Lung (tissue), 12 donors: ENCODE results near the gene OMA1. TPM values are rescaled to one million over a fixed set of nuclear protein-coding genes. Genes with fewer than 3 reads are reported as not detected.
A peak's percentile ranks its signal among the peaks of the same experiment; 100 is the strongest.

Source experiments
- ATAC-seq: fragments of 200-7000 bp; cut with Tn5 transposase; one replicate; pipeline ENCODE4 v1.9.1; 2020; ENCODE audit warnings: moderate number of reproducible peaks; ENCODE audit not compliant: insufficient read depth, low FRiP score
- DNase-seq, 3 donors: peaks; one replicate each; pipeline ENCODE4 v3.0.0-alpha.2; 2013 to 2017
- H3K27ac ChIP-seq, 2 donors: one replicate each; pipeline ENCODE4 v1.5.1; 2013; ENCODE audit warnings: mild to moderate bottlenecking in 2 of 2, moderate library complexity in 2 of 2, control low read depth in 1 of 2, inconsistent platforms in 1 of 2, low read depth in 1 of 2, low read length in 1 of 2
- H3K27me3 ChIP-seq, 3 donors: one replicate each; pipeline ENCODE4 v1.5.1; 2013; ENCODE audit warnings: low read length in 2 of 3; ENCODE audit not compliant: control insufficient read depth in 3 of 3, insufficient read depth in 3 of 3
- H3K36me3 ChIP-seq, 4 donors: one replicate each; pipeline ENCODE4 v1.5.1; 2013; ENCODE audit warnings: low read length in 4 of 4, mild to moderate bottlenecking in 1 of 4, moderate library complexity in 1 of 4; ENCODE audit not compliant: control insufficient read depth in 4 of 4, insufficient read depth in 4 of 4
- H3K4me1 ChIP-seq, 5 donors: one replicate each; pipeline ENCODE4 v1.5.1; 2013; ENCODE audit warnings: low read length in 5 of 5, mild to moderate bottlenecking in 2 of 5, moderate library complexity in 1 of 5; ENCODE audit not compliant: control insufficient read depth in 5 of 5, insufficient read depth in 5 of 5
- H3K4me3 ChIP-seq: one replicate; pipeline ENCODE4 v1.5.1; 2013; ENCODE audit warnings: mild to moderate bottlenecking, control low read depth, moderate library complexity
- H3K9ac ChIP-seq, 2 donors: one replicate each; pipeline ENCODE4 v1.5.1; 2013; ENCODE audit warnings: low read length in 2 of 2, control low read depth in 1 of 2; ENCODE audit not compliant: insufficient read depth in 1 of 2
- H3K9me3 ChIP-seq, 4 donors: one replicate each; pipeline ENCODE4 v1.5.1; 2013; ENCODE audit warnings: low read length in 3 of 4, mild to moderate bottlenecking in 1 of 4, moderate library complexity in 1 of 4; ENCODE audit not compliant: control insufficient read depth in 4 of 4, insufficient read depth in 3 of 4
- CTCF ChIP-seq: IDR thresholded peaks from 2 replicates; pipeline ENCODE4 v1.5.1; 2012; ENCODE audit warnings: mild to moderate bottlenecking; ENCODE audit errors: control extremely low read depth, extremely low read depth
- WGBS, 2 donors: extraction: QIAGEN DNeasy Blood & Tissue Kit; methylation state at CpG; one replicate each; pipeline ENCODE4 v1.1.7; 2013; 5-methylcytosine and 5-hydroxymethylcytosine counted together
- polyA plus RNA-seq, 2 donors: library from polyadenylated mRNA; stranded (reverse); fragments of 200-250 nt; gene quantifications; one replicate each; pipeline ENCODE4 v1.2.1, GENCODE V29; 2013
- total RNA-seq, 2 donors: library from RNA; depleted of rRNA in 1 of 2; stranded (reverse); fragments of >200 nt in 1 of 2; gene quantifications; one replicate each; pipeline ENCODE4 v1.2.1, GENCODE V29; 2014 to 2021
- donor health status: control.
- donor health status: control.
- donor health status: Bipolar disorder and iron deficiency.
- donor health status: healthy.
- donor health status: DM: yes; HTN: yes; CAD: no.

OMA1 gene
- total and polyA plus RNA-seq, 4 donors: 13.2 to 52.1 (median 23.3) TPM

DNA sequence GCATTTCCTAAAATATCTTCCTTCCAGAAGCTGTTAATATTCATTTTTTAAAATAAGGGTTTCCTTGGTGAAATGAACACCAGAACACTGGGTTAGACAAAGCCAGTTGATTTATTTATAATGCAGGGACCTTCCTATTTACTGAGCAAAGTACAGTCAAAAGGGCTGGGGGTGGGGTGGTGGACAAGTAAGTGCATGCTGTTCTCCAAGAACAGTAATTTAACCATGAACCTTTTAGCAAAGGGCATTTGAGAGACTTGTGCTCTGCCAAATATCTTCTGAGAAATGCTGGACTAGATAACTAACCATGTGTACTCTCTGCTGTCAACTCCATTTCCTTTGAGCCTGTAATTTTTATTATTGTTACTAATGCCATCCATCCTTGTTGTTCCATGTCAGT is 100.2 kb downstream of the OMA1 start:
- DNase-seq (no peak), ATAC-seq (no peak)
- Histone ChIP-seq H3K27ac (no peak overlapping the region), H3K36me3 (no peaks in the 10 kb centered on the region), H3K9me3 (no peaks in the 10 kb centered on the region), H3K4me1 (no peaks in the 10 kb centered on the region), H3K27me3 (no peaks in the 10 kb centered on the region), H3K9ac (no peak overlapping the region), H3K4me3 (no peak overlapping the region)
- TF ChIP-seq CTCF: no peak

DNA sequence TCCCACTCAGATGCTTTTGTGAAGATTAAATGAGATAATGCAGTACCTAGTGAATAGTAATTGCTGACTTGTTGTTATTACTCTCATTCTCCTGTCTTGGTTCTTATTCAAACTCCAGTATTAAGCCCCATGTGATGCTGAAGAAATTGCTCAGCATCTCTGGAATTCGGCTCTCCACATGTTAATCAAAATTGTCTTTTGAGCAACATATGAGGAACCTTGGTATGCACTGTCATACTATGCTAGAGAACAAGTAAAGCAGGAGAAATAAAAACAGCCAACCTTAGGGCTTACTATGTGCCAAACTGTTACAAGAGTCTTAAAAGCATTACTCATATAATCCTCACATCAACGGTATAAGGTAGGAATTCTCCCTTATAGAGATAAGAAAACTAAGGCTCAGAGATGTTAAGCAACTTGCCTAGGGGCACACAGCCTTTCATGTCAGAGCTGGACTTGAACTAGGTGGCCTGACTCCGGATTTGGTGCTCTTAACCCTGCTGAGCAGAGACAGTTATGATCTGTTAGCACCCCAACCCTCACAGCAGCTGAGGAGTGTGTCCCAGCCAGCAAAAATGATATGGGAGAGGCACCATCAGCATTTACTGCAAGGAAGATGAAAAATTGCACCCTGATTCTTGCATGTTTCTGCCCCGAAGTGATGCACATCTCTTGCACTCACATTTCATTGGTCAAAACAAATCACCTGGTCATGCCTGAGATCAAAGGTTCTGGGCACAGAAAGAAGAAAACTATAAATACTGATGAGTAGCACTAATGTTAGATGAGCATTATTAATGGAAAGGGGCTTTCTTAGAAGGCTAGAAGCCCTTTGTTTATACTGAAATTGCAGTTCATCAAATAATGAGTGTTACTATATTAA is 102.3 kb downstream of the OMA1 start:
- Histone ChIP-seq H3K9ac (no peak overlapping the region), H3K27me3 (no peaks in the 10 kb centered on the region), H3K4me3 (no peak overlapping the region), H3K36me3 (no peaks in the 10 kb centered on the region), H3K4me1 (no peaks in the 10 kb centered on the region), H3K9me3 (no peaks in the 10 kb centered on the region), H3K27ac (no peak overlapping the region)
- ATAC-seq (no peak), DNase-seq (no peak)
- TF ChIP-seq CTCF: no peak
- WGBS, 2 donors: 80 to 84% methylated on average over 4 of the region's 4 CpGs

DNA sequence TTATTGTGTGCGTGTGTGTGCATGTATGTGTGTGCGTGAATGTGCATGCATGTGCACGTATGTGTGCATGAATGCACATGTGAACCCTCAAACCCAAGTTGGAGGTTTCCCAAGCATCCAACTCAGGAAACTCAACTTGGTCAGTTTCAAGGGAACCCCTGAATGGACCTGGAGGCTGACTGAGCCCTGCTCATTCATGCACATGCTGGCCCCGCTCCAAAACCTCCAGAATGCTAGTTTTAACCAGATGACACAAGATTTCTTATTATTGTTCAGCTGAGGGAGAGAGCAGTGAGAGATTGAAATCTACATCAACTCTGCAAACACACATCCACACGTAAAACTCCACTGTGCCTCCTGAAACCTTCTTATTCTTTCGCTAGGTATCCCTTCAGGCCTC is 104.4 kb downstream of the OMA1 start:
- H3K4me1 ChIP-seq: no peaks in the 10 kb centered on the region
- no peak overlapping the region for H3K4me3 ChIP-seq
- no peak overlapping the region for H3K27ac ChIP-seq
- no peak for TF ChIP-seq CTCF
- H3K9me3 ChIP-seq: no peaks in the 10 kb centered on the region
- H3K9ac ChIP-seq: no peak overlapping the region
- no peaks in the 10 kb centered on the region for H3K36me3 ChIP-seq
- ATAC-seq (no peak), DNase-seq (peak in 2 of 3 donors; percentile 35 to 60)
- 91 to 95% methylated on average over 6 of the region's 6 CpGs for WGBS, 2 donors
- H3K27me3 ChIP-seq: no peaks in the 10 kb centered on the region
